NCI-H2029 treated with DMSO at 0.1 percent for 48 hours (cell line): ENCODE measurements around the gene PRRC2C.

Experiments
- DNase-seq: peaks from one replicate; lab custom pipeline; 2025; lab: John Stamatoyannopoulos, UW

Gene PRRC2C

DNA sequence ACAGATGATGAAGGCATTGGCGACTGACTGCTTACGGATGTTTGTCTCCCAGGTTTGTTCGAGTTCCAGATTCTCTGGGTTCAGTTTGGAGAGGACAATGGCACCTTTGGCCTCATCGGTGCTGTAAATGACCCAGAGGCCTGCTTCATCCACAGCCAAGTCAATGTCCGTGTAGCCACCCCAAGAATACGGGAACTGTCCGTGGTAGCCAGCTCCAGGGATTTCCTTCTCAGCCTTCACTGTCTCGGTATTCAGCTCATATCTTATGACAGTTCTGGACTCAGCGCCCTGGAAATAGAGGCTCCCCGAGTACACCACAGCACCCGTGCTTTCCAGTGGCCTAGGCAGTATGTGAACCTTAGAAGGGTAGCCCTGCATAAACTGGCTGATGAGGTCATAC is 150.8 kb downstream of the PRRC2C start:
- DNase-seq = no peak

DNA sequence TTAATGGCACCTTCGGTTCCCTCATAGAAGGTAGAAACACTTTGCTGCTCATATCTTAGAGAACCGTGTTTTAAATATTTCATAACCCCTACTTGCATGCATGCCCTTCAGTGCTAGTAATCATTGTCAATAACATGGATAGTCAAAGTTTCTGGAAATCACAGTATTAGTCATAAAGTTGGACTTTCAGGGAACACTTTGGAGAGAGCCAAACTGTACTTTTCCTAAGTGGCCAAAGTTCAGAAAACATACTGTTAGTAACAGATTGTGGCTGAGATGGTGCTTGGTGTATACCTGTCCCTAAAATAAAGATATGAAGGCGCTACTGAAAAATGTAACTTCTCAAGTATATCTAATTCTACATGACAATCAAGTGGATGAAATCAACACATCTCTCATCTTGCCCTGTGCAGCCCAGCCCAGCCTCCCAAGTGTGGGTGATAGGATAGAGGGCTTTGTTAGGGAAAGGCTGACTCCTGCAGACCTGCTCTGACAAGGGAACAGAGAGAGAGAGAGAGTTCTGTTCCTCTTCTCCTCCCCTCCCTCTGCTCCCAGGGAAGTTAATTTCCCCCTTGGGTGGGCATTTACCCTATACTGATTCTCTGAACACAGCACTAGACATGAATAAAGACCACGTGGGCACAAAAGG is 152.7 kb downstream of the PRRC2C start:
- DNase-seq = no peak

DNA sequence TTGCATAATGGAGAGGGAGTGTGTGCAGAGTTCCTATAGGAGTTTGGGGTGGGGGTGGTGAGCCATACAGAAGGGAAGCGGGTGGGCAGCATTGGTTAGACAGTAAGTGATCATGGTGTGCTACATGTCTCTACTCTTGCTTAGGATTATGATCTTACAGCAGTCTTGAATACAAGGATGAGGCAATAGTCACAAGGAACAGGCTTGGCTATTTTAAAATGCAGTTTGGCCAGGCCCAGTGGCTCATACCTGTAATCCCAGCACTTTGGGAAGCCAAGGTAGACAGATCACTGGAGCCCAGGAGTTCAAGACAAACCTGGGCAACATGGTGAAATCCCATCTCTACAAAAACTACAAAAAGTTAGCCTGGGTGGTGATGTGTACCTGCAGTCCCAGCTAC is 154.9 kb downstream of the PRRC2C start:
- no peak for DNase-seq

DNA sequence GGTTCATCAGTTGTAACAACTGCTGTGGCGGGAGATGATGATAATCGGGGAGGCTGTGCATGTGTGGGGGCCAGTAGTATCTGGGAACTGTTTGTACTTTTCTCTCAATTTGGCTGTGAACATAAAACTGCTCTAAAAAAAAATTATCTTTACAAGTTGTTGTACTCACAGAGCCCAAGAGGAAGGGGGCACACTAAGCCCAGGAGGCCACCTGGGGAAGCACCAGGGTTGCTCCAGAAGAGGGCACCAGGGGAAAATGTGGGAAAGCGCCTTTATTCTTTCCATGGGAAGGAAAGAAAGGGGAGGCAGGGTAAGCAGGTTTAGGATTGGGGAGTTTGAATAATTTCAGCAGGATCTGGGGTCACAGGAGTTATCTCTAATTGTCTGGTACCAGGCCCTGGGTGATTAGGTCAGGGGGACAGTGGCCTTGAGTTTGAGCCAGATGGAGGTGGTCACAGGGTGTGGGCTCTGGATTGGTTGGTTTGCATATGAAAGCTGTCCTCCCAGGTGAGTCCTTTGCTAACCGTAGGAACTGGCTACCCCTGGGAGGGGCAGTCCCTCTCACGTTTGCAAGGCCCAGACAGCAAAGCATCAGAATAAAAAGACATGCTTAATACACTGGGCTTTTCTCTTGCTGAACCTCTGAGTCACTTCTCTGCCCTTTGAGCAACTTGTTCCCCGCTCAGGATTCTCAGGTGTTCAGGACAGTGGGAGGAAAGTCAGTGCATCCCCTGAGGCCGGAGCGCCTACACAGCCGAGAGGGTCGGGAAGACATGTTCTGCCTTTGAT is 155.9 kb downstream of the PRRC2C start:
- DNase-seq = no peak

DNA sequence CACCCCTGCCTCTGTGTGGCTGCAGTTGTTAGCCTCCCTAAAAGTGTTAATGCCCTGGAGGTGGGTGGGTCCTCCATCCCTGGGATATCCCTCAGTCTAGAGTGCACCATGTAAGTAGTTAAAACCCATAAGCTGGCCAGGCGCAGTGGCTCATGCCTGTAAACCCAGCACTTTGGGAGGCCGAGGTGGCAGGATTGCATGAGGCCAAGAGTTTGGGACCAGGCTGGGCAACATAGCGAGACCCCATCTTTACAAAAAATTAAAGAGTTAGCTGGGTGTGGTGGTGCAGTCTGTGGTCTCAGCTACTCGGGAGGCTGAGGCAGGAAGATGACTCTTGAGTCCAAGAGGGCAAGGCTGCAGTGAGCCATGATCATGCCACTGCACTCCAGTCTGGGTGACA is 156.9 kb downstream of the PRRC2C start:
- no peak for DNase-seq
